Measurements from ENCODE around the gene NRP1.

NRP1 gene

DNA sequence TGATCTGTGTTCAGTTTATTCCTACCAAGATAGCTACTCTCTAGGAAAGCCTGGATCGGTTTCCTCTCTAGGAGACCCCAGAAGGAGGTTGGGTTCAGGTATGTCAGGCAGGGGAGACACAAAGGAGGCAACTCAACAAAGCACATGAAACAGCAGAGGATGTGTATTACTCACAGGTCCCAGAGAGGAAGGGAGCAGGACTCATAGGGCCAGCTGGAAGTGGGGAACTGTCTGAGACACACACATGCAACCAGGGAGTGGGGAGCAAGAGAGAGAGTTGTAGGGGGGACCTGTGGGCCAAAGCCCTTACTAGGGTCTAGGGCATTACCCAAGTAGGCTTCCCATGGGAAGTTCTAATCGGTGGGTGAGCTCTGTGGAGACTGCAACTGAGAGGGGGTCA lies 10.2 kb upstream of the NRP1 start:
- no peak for DNase-seq (ENCODE audit: low spot score)
- TF ChIP-seq, protein P1, sequence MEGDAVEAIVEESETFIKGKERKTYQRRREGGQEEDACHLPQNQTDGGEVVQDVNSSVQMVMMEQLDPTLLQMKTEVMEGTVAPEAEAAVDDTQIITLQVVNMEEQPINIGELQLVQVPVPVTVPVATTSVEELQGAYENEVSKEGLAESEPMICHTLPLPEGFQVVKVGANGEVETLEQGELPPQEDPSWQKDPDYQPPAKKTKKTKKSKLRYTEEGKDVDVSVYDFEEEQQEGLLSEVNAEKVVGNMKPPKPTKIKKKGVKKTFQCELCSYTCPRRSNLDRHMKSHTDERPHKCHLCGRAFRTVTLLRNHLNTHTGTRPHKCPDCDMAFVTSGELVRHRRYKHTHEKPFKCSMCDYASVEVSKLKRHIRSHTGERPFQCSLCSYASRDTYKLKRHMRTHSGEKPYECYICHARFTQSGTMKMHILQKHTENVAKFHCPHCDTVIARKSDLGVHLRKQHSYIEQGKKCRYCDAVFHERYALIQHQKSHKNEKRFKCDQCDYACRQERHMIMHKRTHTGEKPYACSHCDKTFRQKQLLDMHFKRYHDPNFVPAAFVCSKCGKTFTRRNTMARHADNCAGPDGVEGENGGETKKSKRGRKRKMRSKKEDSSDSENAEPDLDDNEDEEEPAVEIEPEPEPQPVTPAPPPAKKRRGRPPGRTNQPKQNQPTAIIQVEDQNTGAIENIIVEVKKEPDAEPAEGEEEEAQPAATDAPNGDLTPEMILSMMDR (IDR thresholded peaks at IDR 0.05; ENCODE audit: poor library complexity, severe bottlenecking), result no peak
- Histone ChIP-seq H3K27ac (ENCODE audit: poor library complexity, severe bottlenecking) (no peak overlapping the region), H3K9me3 (ENCODE audit: severe bottlenecking) (no peaks in the 10 kb centered on the region), H3K27me3 (ENCODE audit: insufficient read depth, poor library complexity, severe bottlenecking) (no peaks in the 10 kb centered on the region), H3K4me1 (ENCODE audit: insufficient read depth, poor library complexity, severe bottlenecking) (peaks cover 31% of the 10 kb centered on the region), H3K36me3 (ENCODE audit: low read depth) (no peaks in the 10 kb centered on the region), H3K4me3 (ENCODE audit: severe bottlenecking) (no peak overlapping the region)
- no peak for ATAC-seq (ENCODE audit: low read depth)

DNA sequence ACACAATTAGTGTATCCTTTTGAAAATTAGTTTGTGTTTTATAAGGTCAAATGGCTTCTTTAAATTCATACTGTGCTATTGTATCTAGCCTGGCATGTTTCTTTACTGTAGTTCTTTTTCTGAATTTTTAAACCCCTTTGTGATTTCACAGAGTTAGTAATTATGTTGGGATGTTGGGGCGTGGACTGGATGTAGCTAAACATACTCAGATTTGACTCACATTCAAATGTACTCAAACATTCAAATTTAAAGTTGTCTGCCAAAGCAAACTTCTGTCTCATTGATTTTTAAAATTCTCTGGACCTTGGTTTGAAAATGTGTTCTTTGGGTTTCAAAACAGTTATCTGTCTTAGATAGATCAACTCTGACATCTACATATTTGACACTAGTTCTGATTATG lies 7.2 kb upstream of the NRP1 start:
- Histone ChIP-seq H3K4me3 (ENCODE audit: severe bottlenecking) (no peak overlapping the region), H3K36me3 (ENCODE audit: low read depth) (no peaks in the 10 kb centered on the region), H3K9me3 (ENCODE audit: severe bottlenecking) (no peaks in the 10 kb centered on the region), H3K27ac (ENCODE audit: poor library complexity, severe bottlenecking) (peak overlapping the region; percentile 31), H3K27me3 (ENCODE audit: insufficient read depth, poor library complexity, severe bottlenecking) (no peaks in the 10 kb centered on the region), H3K4me1 (ENCODE audit: insufficient read depth, poor library complexity, severe bottlenecking) (peaks cover 25% of the 10 kb centered on the region)
- peak; percentile 49; the same call in 2 of the 3 replicates for ATAC-seq (ENCODE audit: low read depth)
- DNase-seq (ENCODE audit: low spot score), result no peak
- TF ChIP-seq, protein P1 (IDR thresholded peaks at IDR 0.05; ENCODE audit: poor library complexity, severe bottlenecking), result no peak

GRCh38 chr10:33337326-33337957 lies 3.0 kb upstream of the NRP1 start:
- H3K27ac ChIP-seq (ENCODE audit: poor library complexity, severe bottlenecking), result peak overlapping the region; percentile 75
- H3K36me3 ChIP-seq (ENCODE audit: low read depth), result peaks cover 6% of the 10 kb centered on the region; the same call in 1 of the 2 replicates
- H3K27me3 ChIP-seq (ENCODE audit: insufficient read depth, poor library complexity, severe bottlenecking), result no peaks in the 10 kb centered on the region
- H3K4me1 ChIP-seq (ENCODE audit: insufficient read depth, poor library complexity, severe bottlenecking), result peaks cover 24% of the 10 kb centered on the region
- DNase-seq (ENCODE audit: low spot score) (no peak), ATAC-seq (ENCODE audit: low read depth) (peak; percentile 4; the same call in 1 of the 3 replicates)
- TF ChIP-seq, protein P1 (IDR thresholded peaks at IDR 0.05; ENCODE audit: poor library complexity, severe bottlenecking), result no peak
- no peaks in the 10 kb centered on the region for H3K9me3 ChIP-seq (ENCODE audit: severe bottlenecking)
- peak overlapping the region; percentile 71 for H3K4me3 ChIP-seq (ENCODE audit: severe bottlenecking)

DNA sequence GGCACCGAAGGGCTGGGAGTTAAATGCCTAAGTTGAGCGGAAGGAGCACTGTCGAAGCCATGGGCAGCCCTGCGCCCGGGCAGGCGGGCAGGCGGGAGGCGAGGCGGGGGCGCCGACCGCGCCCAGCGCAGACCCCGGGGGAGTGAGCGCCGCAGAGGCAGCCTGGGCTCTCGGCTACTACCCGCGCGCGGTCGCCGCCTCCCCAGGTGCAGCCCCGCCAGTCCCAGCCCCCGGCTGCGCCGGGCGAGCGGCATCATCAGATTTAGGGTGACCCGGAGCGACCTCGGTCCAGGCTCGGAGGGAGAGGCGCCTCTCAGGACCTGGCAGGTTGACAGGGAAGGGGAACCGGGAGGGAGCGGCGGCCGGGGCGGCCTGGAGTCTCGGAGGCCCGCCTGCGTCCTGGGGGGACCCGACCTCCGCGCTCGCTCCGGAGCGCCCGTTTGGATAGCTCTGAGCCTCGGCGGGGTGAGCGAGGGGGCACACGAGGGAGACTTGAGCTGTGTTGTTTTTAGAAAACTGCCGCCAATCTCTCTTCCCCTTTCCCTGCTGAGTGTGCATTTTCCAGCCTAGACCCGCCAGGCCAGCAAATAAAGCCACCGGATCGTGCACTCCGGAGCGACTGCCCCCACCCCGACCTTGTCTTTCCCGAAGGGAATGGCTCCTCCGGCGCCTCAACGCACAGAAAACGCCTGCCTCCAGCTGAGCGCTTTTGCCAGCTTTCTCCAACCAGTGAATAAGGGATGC lies 2.3 kb upstream of the NRP1 start:
- DNase-seq (ENCODE audit: low spot score) (peak; percentile 61), ATAC-seq (ENCODE audit: low read depth) (peak; percentile 2; the same call in 2 of the 3 replicates)
- H3K27me3 ChIP-seq (ENCODE audit: insufficient read depth, poor library complexity, severe bottlenecking), result no peaks in the 10 kb centered on the region
- H3K36me3 ChIP-seq (ENCODE audit: low read depth), result peaks cover 9% of the 10 kb centered on the region
- H3K4me3 ChIP-seq (ENCODE audit: severe bottlenecking), result peak overlapping the region; percentile 71
- H3K9me3 ChIP-seq (ENCODE audit: severe bottlenecking), result no peaks in the 10 kb centered on the region
- TF ChIP-seq, protein P1 (IDR thresholded peaks at IDR 0.05; ENCODE audit: poor library complexity, severe bottlenecking), result no peak
- peak overlapping the region; percentile 75 for H3K27ac ChIP-seq (ENCODE audit: poor library complexity, severe bottlenecking)
- H3K4me1 ChIP-seq (ENCODE audit: insufficient read depth, poor library complexity, severe bottlenecking), result peaks cover 20% of the 10 kb centered on the region
